SH-SY5Y (cell line): ENCODE results near the gene FGF6.

Source experiments
- GATA2 ChIP-seq: IDR thresholded peaks from 2 replicates; pipeline ENCODE4 v1.6.1; 2011; ENCODE audit warnings: mild to moderate bottlenecking, low read depth, low read length
- GATA3 ChIP-seq: IDR thresholded peaks from 2 replicates; pipeline ENCODE4 v1.6.1; 2011; ENCODE audit warnings: low read depth, mild to moderate bottlenecking, low read length, moderate library complexity

- TF ChIP-seq GATA2: no peak
- TF ChIP-seq GATA3: no peak
Measured at GRCh38 chr12:4412056-4412455, 33.6 kb downstream of the FGF6 start.
